ENCODE data around the gene PSMG4.

DNA sequence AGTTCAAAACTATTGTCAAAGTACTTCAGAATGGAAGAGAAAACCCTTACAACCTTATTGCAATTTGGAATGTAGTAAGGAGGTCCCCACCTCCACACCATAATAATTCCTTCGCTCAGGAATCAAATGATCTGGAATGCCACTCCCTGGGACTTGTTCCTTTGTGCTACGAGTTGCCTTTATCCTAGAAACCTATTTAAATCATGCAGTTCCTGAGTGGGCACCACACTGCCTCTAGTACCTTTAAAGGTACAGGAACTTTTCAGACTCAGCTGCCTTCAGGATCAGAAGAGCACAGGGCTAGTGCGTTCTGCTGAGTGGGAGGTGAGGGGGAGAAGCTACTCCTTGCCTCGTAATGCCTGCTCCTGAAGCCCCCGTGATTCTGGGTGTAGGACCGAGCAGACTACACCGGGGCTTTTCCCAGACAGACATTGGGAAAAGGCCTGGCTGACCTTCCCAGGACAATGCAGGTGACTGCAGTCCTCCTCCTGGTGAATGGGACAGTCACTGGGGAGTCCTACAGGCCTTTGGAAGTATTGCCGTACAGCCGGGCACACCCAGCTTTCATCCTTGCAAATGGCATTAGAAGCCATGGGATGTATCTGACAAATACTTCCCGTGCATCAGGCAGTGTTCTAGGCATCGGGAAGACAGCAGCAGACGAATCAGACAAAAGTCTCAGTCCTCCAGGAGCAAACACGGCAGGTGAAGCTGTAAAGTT, 19.5 kb upstream of the PSMG4 start:
- no peak for TF ChIP-seq EZH2 (optimal IDR thresholded peaks at IDR 0.05; ENCODE audit: low read depth, low read length)
- TF ChIP-seq, protein P1, sequence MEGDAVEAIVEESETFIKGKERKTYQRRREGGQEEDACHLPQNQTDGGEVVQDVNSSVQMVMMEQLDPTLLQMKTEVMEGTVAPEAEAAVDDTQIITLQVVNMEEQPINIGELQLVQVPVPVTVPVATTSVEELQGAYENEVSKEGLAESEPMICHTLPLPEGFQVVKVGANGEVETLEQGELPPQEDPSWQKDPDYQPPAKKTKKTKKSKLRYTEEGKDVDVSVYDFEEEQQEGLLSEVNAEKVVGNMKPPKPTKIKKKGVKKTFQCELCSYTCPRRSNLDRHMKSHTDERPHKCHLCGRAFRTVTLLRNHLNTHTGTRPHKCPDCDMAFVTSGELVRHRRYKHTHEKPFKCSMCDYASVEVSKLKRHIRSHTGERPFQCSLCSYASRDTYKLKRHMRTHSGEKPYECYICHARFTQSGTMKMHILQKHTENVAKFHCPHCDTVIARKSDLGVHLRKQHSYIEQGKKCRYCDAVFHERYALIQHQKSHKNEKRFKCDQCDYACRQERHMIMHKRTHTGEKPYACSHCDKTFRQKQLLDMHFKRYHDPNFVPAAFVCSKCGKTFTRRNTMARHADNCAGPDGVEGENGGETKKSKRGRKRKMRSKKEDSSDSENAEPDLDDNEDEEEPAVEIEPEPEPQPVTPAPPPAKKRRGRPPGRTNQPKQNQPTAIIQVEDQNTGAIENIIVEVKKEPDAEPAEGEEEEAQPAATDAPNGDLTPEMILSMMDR (IDR thresholded peaks at IDR 0.05; ENCODE audit: low read length): no peak
- TF ChIP-seq EZH2phosphoT487 (IDR thresholded peaks at IDR 0.05; ENCODE audit: low read length): no peak

Measured in MM.1S (cell line).